ENCODE measurements around the gene STH.

STH gene

DNA sequence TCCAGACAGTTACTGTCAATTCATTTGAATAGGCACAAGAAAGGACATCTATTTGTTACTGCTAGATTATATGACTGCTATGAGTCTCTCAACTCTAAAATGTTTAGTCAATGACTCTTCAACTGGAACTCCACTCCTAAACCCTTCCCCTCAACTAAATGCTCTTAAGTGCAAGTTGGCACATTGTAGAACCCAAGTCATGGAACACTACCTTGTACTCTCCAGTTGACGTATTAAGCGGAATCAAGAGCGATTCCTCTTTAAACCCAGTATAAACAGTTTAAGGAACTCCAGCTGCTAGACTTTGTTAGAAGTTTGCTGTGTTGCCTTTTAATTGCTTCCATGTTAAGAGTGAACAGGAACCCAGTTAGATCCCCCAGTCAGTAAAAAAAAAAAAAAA is 44.6 kb downstream of the STH start:
- POLR2A ChIA-PET: interaction anchor here (1.4 kb wide), 1 partner anchor 149 kb away, joined by 9 read pairs; the partner anchor contains the start of gene KANSL1
- CTCF ChIA-PET: interaction anchor here (0.7 to 6.0 kb wide), 26 partner anchors 9 to 242 kb away, joined by 3 to 64 read pairs (median 6); partner anchors contain the start of gene KANSL1
- H3K36me3 ChIP-seq (ENCODE audit: control insufficient read depth in 2 of 2, insufficient read depth in 1 of 2, low read length in 2 of 2): peaks cover 56 to 87% of the 10 kb centered on the region in 2 experiments
- TF ChIP-seq ZNF707 (tag by site-specific recombination; IDR thresholded peaks at IDR 0.05) (no peak), ZNF600 (tag by site-specific recombination; IDR thresholded peaks at IDR 0.05) (no peak), ZNF37A (tag by site-specific recombination; IDR thresholded peaks at IDR 0.05) (no peak), ZNF350 (tag by site-specific recombination; IDR thresholded peaks at IDR 0.05) (no peak), ZNF585B (tag by site-specific recombination; IDR thresholded peaks at IDR 0.05) (no peak), ZNF19 (tag by site-specific recombination; IDR thresholded peaks at IDR 0.05; ENCODE audit: low read depth) (no peak), ZNF768 (tag by site-specific recombination; IDR thresholded peaks at IDR 0.05) (no peak), ZNF239 (tag by site-specific recombination; IDR thresholded peaks at IDR 0.05) (no peak)
- H3K4me3 ChIP-seq (ENCODE audit: low read depth, low read length): no peak overlapping the region
- no peaks in the 10 kb centered on the region for H3K9me3 ChIP-seq (ENCODE audit: control insufficient read depth, insufficient read depth, low read depth, low read length)
- peaks cover 7% of the 10 kb centered on the region; the same call in 1 of the 2 replicates for H3K4me1 ChIP-seq (ENCODE audit: control insufficient read depth, insufficient read depth, low read length)
- H3K27ac ChIP-seq (ENCODE audit: extremely low read depth, low read depth, low read length): no peak overlapping the region

GRCh38 chr17:46044286-46044928 is 45.4 kb downstream of the STH start:
- H3K4me1 ChIP-seq (ENCODE audit: control insufficient read depth, insufficient read depth, low read length): peaks cover 7% of the 10 kb centered on the region; the same call in 1 of the 2 replicates
- H3K27ac ChIP-seq (ENCODE audit: extremely low read depth, low read depth, low read length): no peak overlapping the region
- peaks cover 59 to 87% of the 10 kb centered on the region in 2 experiments for H3K36me3 ChIP-seq (ENCODE audit: control insufficient read depth in 2 of 2, insufficient read depth in 1 of 2, low read length in 2 of 2)
- no peaks in the 10 kb centered on the region for H3K9me3 ChIP-seq (ENCODE audit: control insufficient read depth, insufficient read depth, low read depth, low read length)
- ChIA-PET POLR2A (interaction anchor here (1.1 to 1.4 kb wide), 2 partner anchors 11 to 149 kb away, joined by 4 to 9 read pairs; partner anchors contain the start of gene KANSL1), CTCF (interaction anchor here (0.5 to 6.0 kb wide), 52 partner anchors 10 to 1500 kb away, joined by 3 to 64 read pairs (median 4); partner anchors contain the start of gene KANSL1)
- H3K4me3 ChIP-seq (ENCODE audit: low read depth, low read length): no peak overlapping the region
- TF ChIP-seq ZNF292 (tag by site-specific recombination; IDR thresholded peaks at IDR 0.05; ENCODE audit: borderline replicate concordance, low read depth) (no peak), ZXDB (tag by site-specific recombination; IDR thresholded peaks at IDR 0.05) (0 out of 2 replicates have a peak, but pooled peaks have one; percentile 12), SETDB1 (IDR thresholded peaks at IDR 0.05; ENCODE audit: insufficient read length, low read length) (no peak), ZNF513 (tag by site-specific recombination; IDR thresholded peaks at IDR 0.05) (0 out of 2 replicates have a peak, but pooled peaks have one; percentile 20), ZNF221 (tag by site-specific recombination; IDR thresholded peaks at IDR 0.05; ENCODE audit: borderline replicate concordance) (no peak), MYNN (tag by site-specific recombination; IDR thresholded peaks at IDR 0.05; ENCODE audit: borderline replicate concordance) (no peak), ZEB2 (tag by site-specific recombination; IDR thresholded peaks at IDR 0.05) (0 out of 2 replicates have a peak, but pooled peaks have one; percentile 36), ZNF561 (tag by site-specific recombination; IDR thresholded peaks at IDR 0.05; ENCODE audit: borderline replicate concordance) (peak; percentile 54; the same call in 1 of the 2 replicates), ZNF654 (tag by site-specific recombination; IDR thresholded peaks at IDR 0.05; ENCODE audit: low read depth) (peak; percentile 83), ZNF610 (tag by site-specific recombination; IDR thresholded peaks at IDR 0.05; ENCODE audit: borderline replicate concordance) (0 out of 2 replicates have a peak, but pooled peaks have one; percentile 19), SP7 (tag by site-specific recombination; IDR thresholded peaks at IDR 0.05) (peak; percentile 47), IKZF3 (tag by site-specific recombination; IDR thresholded peaks at IDR 0.05) (peak; percentile 59), ZNF843 (tag by site-specific recombination; IDR thresholded peaks at IDR 0.05) (peak; percentile 13; the same call in 1 of the 2 replicates), ZNF776 (tag by site-specific recombination; IDR thresholded peaks at IDR 0.05; ENCODE audit: borderline replicate concordance) (no peak), ZBTB8A (tag by site-specific recombination; IDR thresholded peaks at IDR 0.05) (0 out of 2 replicates have a peak, but pooled peaks have one; percentile 29), PRDM1 (tag by site-specific recombination; IDR thresholded peaks at IDR 0.05) (peak; percentile 79), ZNF175 (tag by site-specific recombination; IDR thresholded peaks at IDR 0.05) (no peak), ZNF10 (tag by site-specific recombination; IDR thresholded peaks at IDR 0.05) (no peak)
- TF ChIP-seq, protein P1, sequence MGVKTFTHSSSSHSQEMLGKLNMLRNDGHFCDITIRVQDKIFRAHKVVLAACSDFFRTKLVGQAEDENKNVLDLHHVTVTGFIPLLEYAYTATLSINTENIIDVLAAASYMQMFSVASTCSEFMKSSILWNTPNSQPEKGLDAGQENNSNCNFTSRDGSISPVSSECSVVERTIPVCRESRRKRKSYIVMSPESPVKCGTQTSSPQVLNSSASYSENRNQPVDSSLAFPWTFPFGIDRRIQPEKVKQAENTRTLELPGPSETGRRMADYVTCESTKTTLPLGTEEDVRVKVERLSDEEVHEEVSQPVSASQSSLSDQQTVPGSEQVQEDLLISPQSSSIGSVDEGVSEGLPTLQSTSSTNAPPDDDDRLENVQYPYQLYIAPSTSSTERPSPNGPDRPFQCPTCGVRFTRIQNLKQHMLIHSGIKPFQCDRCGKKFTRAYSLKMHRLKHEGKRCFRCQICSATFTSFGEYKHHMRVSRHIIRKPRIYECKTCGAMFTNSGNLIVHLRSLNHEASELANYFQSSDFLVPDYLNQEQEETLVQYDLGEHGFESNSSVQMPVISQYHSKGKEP (tag by site-specific recombination; IDR thresholded peaks at IDR 0.05): peak; percentile 54; the same call in 1 of the 2 replicates
- TF ChIP-seq, protein P2, sequence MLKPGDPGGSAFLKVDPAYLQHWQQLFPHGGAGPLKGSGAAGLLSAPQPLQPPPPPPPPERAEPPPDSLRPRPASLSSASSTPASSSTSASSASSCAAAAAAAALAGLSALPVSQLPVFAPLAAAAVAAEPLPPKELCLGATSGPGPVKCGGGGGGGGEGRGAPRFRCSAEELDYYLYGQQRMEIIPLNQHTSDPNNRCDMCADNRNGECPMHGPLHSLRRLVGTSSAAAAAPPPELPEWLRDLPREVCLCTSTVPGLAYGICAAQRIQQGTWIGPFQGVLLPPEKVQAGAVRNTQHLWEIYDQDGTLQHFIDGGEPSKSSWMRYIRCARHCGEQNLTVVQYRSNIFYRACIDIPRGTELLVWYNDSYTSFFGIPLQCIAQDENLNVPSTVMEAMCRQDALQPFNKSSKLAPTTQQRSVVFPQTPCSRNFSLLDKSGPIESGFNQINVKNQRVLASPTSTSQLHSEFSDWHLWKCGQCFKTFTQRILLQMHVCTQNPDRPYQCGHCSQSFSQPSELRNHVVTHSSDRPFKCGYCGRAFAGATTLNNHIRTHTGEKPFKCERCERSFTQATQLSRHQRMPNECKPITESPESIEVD (tag by site-specific recombination; IDR thresholded peaks at IDR 0.05): peak; percentile 57
- TF ChIP-seq, protein P3, sequence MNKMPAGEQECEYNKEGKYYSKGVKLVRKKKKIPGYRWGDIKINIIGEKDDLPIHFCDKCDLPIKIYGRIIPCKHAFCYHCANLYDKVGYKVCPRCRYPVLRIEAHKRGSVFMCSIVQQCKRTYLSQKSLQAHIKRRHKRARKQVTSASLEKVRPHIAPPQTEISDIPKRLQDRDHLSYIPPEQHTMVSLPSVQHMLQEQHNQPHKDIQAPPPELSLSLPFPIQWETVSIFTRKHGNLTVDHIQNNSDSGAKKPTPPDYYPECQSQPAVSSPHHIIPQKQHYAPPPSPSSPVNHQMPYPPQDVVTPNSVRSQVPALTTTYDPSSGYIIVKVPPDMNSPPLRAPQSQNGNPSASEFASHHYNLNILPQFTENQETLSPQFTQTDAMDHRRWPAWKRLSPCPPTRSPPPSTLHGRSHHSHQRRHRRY (tag by site-specific recombination; IDR thresholded peaks at IDR 0.05): no peak

All from HEK293 (cell line).